Brain microvascular endothelial cell (primary cell): Measurements from ENCODE around the gene PRKX.
"Not testable (repeated sequence)": the region's sequence is repeated elsewhere in the genome, so short reads cannot be mapped to it uniquely, and the experiment has no call there.

Source experiments
- DNase-seq: peaks from one replicate; pipeline ENCODE4 v3.0.0-alpha.2; 2020
- H3K27ac ChIP-seq: fragments of 250-450 bp; sonication (Bioruptor Pico); 2 replicates; pipeline ENCODE4 v1.5.1; 2020; ENCODE audit warnings: mild to moderate bottlenecking, moderate library complexity
- H3K27me3 ChIP-seq: fragments of 250-450 bp; sonication (Bioruptor Pico); replicated peaks from 2 replicates; pipeline ENCODE4 v1.5.1; 2020; ENCODE audit warnings: mild to moderate bottlenecking
- H3K36me3 ChIP-seq: fragments of 250-450 bp; sonication (Bioruptor Pico); replicated peaks from 2 replicates; pipeline ENCODE4 v1.5.1; 2020; ENCODE audit warnings: mild to moderate bottlenecking
- H3K4me3 ChIP-seq: 2 replicates; pipeline ENCODE4 v1.5.1; 2011; ENCODE audit warnings: low read depth, mild to moderate bottlenecking, control low read depth, low read length, moderate library complexity
- CTCF ChIP-seq: IDR thresholded peaks from 2 replicates; pipeline ENCODE4 v1.5.1; 2011; ENCODE audit warnings: low read depth, mild to moderate bottlenecking, moderate library complexity, low read length, control low read depth, inconsistent platforms; ENCODE audit errors: missing control alignments
- in situ Hi-C: cut with HindIII; loops from 2 replicates; pipeline ENCODE4 v1.10.0; 2017; ENCODE audit warnings: low sequenced_read_pairs, low pct_ligation_motif_present

Gene PRKX

DNA sequence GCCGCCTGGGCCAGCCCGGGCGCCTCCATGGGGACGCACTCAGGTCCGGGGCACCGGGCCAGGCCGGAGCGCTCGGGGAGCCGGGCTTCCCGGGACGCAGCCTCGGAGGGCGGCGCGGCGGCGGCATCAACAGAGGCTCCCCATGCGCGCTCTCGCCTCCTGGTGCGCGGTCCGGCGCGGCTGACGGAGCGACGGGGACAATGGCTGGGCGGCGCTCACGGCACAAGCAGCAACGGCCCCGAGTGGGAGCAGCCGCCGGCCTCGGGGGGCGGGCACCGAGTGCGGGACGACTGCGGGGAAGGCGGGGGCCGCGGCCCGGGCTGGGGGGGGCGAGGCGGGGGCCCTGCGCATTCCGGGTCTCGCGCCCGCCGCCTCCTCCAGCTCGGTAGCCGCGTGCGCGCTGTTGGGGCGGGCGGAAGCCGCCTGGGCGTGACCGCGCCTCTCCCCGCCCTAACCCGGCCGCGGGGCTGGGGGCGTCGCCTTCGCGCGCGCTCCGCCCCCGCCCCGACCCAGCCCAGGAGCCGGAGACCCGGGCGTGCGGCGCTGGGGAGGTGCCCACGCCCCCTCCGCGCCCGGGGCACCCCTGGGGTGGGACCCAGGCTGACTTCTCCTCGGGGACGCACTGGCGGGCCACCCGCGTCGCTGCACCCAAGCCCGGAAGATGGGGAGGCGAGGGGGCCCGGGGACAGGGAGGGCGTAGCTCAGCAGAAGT, at the start of gene PRKX:
PRKX (minus strand) TSS at position 425 of the 712 bp plus-strand sequence; CDS start at position 29, 396 bp downstream.
- H3K27ac ChIP-seq: no peak within 1 kb of the TSS
- no peaks in the 10 kb centered on the region for H3K27me3 ChIP-seq
- no peak for TF ChIP-seq CTCF
- DNase-seq: peak; percentile 18
- no peaks in the 10 kb centered on the region for H3K36me3 ChIP-seq
- peak within 1 kb of the TSS; percentile 64 for H3K4me3 ChIP-seq
- in situ Hi-C loops: no loop called here

- in situ Hi-C loops: no loop called here
- no peak for TF ChIP-seq CTCF
- no peaks in the 10 kb centered on the region for H3K36me3 ChIP-seq
- no peaks in the 10 kb centered on the region for H3K27me3 ChIP-seq
- no peak overlapping the region for H3K27ac ChIP-seq
- no peak overlapping the region for H3K4me3 ChIP-seq
- DNase-seq: no peak
These were observed 49.7 kb upstream of the PRKX start for GRCh38 chrX:3763111-3763510.

DNA sequence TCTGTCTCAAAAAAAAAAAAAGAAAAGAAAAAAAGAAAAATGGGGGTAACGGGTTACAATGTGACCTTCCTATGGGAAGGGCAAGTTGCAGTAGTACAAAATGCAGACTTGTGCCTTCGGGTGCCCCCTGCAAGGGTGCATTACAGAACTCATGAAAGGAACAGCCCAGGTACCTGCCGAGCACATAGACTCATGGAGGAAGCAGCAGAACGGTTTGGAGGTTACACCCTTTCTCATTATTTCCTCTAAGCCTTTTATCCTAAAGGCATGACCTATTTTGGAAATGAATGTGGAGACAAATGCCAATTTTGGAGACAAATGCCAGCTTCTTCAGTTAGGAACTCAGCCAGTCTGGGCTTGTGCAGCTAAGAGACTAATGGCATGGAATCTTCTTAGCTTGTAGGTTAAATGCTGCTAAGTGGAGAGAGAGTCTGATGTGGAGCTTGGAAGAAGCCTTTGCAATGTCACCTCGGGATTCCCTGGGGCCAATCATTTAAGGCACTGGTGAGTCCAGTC, 44.1 kb upstream of the PRKX start:
- Histone ChIP-seq H3K27me3 (no peaks in the 10 kb centered on the region), H3K36me3 (no peaks in the 10 kb centered on the region), H3K27ac (no peak overlapping the region), H3K4me3 (no peak overlapping the region)
- no peak for DNase-seq
- in situ Hi-C loops: no loop called here
- TF ChIP-seq CTCF: no peak

- no peak for DNase-seq
- no peak for TF ChIP-seq CTCF
- H3K27me3 ChIP-seq: no peaks in the 10 kb centered on the region
- in situ Hi-C loops: no loop called here
- no peak overlapping the region for H3K4me3 ChIP-seq
- no peaks in the 10 kb centered on the region for H3K36me3 ChIP-seq
- H3K27ac ChIP-seq: no peak overlapping the region
These were observed 34.7 kb upstream of the PRKX start for GRCh38 chrX:3748052-3748559.

DNA sequence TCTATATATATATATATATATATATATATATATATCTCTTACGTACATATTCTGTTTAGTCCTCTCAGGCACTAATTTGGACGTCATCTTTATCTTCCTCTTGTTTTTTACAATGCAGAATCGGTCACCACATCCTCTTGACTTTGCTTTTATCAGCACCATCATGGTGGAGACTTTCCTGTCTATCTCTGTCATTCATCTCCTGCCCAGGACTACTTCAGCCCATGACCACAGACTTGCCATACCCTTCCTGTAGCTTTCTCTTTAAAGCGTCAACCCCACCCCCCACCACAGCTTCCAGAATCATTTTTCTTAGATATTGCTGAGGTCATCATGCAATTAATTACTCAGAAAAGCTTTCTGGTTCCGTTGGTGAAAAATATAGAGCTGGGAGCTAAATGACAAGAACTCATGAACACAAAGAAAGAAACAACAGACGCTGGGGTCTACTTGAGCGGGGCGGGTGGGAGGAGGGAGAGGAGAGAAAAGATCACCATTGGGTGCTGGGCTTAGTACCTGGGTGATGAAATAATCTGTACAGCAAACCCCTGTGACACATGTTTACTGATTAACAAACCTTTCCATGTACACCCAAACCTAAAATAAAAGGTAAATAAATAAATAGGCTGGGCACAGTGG, 30.5 kb upstream of the PRKX start:
- no peak overlapping the region for H3K4me3 ChIP-seq
- no peak overlapping the region for H3K27ac ChIP-seq
- TF ChIP-seq CTCF: no peak
- in situ Hi-C loops: no loop called here
- no peaks in the 10 kb centered on the region for H3K27me3 ChIP-seq
- H3K36me3 ChIP-seq: no peaks in the 10 kb centered on the region
- DNase-seq: no peak

- in situ Hi-C loops, H3K36me3 ChIP-seq, H3K27me3 ChIP-seq, H3K27ac ChIP-seq, DNase-seq, H3K4me3 ChIP-seq: not testable (repeated sequence)
These were observed 27.5 kb upstream of the PRKX start for GRCh38 chrX:3740946-3741345.
